Lung (tissue), 12 donors: ENCODE results near the gene TNFRSF1A. TPM values are rescaled to one million over a fixed set of nuclear protein-coding genes. Genes with fewer than 3 reads are reported as not detected.

Experiments used
- ATAC-seq: fragments of 200-7000 bp; cut with Tn5 transposase; one replicate; pipeline ENCODE4 v1.9.1; 2020; ENCODE audit warnings: moderate number of reproducible peaks; ENCODE audit not compliant: insufficient read depth, low FRiP score
- DNase-seq, 3 donors: peaks; one replicate each; pipeline ENCODE4 v3.0.0-alpha.2; 2013 to 2017
- H3K27ac ChIP-seq, 2 donors: one replicate each; pipeline ENCODE4 v1.5.1; 2013; ENCODE audit warnings: mild to moderate bottlenecking in 2 of 2, moderate library complexity in 2 of 2, control low read depth in 1 of 2, inconsistent platforms in 1 of 2, low read depth in 1 of 2, low read length in 1 of 2
- H3K27me3 ChIP-seq, 3 donors: one replicate each; pipeline ENCODE4 v1.5.1; 2013; ENCODE audit warnings: low read length in 2 of 3; ENCODE audit not compliant: control insufficient read depth in 3 of 3, insufficient read depth in 3 of 3
- H3K36me3 ChIP-seq, 4 donors: one replicate each; pipeline ENCODE4 v1.5.1; 2013; ENCODE audit warnings: low read length in 4 of 4, mild to moderate bottlenecking in 1 of 4, moderate library complexity in 1 of 4; ENCODE audit not compliant: control insufficient read depth in 4 of 4, insufficient read depth in 4 of 4
- H3K4me1 ChIP-seq, 5 donors: one replicate each; pipeline ENCODE4 v1.5.1; 2013; ENCODE audit warnings: low read length in 5 of 5, mild to moderate bottlenecking in 2 of 5, moderate library complexity in 1 of 5; ENCODE audit not compliant: control insufficient read depth in 5 of 5, insufficient read depth in 5 of 5
- H3K4me3 ChIP-seq: one replicate; pipeline ENCODE4 v1.5.1; 2013; ENCODE audit warnings: mild to moderate bottlenecking, control low read depth, moderate library complexity
- H3K9ac ChIP-seq, 2 donors: one replicate each; pipeline ENCODE4 v1.5.1; 2013; ENCODE audit warnings: low read length in 2 of 2, control low read depth in 1 of 2; ENCODE audit not compliant: insufficient read depth in 1 of 2
- H3K9me3 ChIP-seq, 4 donors: one replicate each; pipeline ENCODE4 v1.5.1; 2013; ENCODE audit warnings: low read length in 3 of 4, mild to moderate bottlenecking in 1 of 4, moderate library complexity in 1 of 4; ENCODE audit not compliant: control insufficient read depth in 4 of 4, insufficient read depth in 3 of 4
- WGBS, 2 donors: extraction: QIAGEN DNeasy Blood & Tissue Kit; methylation state at CpG; one replicate each; pipeline ENCODE4 v1.1.7; 2013; 5-methylcytosine and 5-hydroxymethylcytosine counted together
- polyA plus RNA-seq, 2 donors: library from polyadenylated mRNA; stranded (reverse); fragments of 200-250 nt; gene quantifications; one replicate each; pipeline ENCODE4 v1.2.1, GENCODE V29; 2013
- total RNA-seq, 2 donors: library from RNA; depleted of rRNA in 1 of 2; stranded (reverse); fragments of >200 nt in 1 of 2; gene quantifications; one replicate each; pipeline ENCODE4 v1.2.1, GENCODE V29; 2014 to 2021
- TF ChIP-seq, protein P1 (sequence below): IDR thresholded peaks from 2 replicates; pipeline ENCODE4 v1.5.1; 2012; ENCODE audit warnings: mild to moderate bottlenecking; ENCODE audit errors: control extremely low read depth, extremely low read depth
- donor health status: control.
- donor health status: control.
- donor health status: Bipolar disorder and iron deficiency.
- donor health status: healthy.
- donor health status: DM: yes; HTN: yes; CAD: no.

The TNFRSF1A gene
- total and polyA plus RNA-seq, 4 donors, result 81.6 to 184 (median 178) TPM

- TF ChIP-seq, protein P1, sequence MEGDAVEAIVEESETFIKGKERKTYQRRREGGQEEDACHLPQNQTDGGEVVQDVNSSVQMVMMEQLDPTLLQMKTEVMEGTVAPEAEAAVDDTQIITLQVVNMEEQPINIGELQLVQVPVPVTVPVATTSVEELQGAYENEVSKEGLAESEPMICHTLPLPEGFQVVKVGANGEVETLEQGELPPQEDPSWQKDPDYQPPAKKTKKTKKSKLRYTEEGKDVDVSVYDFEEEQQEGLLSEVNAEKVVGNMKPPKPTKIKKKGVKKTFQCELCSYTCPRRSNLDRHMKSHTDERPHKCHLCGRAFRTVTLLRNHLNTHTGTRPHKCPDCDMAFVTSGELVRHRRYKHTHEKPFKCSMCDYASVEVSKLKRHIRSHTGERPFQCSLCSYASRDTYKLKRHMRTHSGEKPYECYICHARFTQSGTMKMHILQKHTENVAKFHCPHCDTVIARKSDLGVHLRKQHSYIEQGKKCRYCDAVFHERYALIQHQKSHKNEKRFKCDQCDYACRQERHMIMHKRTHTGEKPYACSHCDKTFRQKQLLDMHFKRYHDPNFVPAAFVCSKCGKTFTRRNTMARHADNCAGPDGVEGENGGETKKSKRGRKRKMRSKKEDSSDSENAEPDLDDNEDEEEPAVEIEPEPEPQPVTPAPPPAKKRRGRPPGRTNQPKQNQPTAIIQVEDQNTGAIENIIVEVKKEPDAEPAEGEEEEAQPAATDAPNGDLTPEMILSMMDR, result no peak
- no peaks in the 10 kb centered on the region for H3K27me3 ChIP-seq
- no peak overlapping the region for H3K27ac ChIP-seq
- 95 to 96% methylated on average over 11 of the region's 11 CpGs for WGBS, 2 donors
- H3K4me1 ChIP-seq, result peaks cover 0 to 10% (median 6%) of the 10 kb centered on the region in 5 donors
- DNase-seq (no peak), ATAC-seq (no peak)
- no peak overlapping the region for H3K9ac ChIP-seq
- no peaks in the 10 kb centered on the region for H3K36me3 ChIP-seq
- no peaks in the 10 kb centered on the region for H3K9me3 ChIP-seq
- no peak overlapping the region for H3K4me3 ChIP-seq
Measured at GRCh38 chr12:6306599-6307220, 35.2 kb downstream of the TNFRSF1A start.

- DNase-seq, result no peak
- WGBS, 2 donors, result 75 to 86% methylated on average over 6 of the region's 6 CpGs
- H3K4me1 ChIP-seq, result peaks cover 0 to 10% (median 6%) of the 10 kb centered on the region in 5 donors
- no peaks in the 10 kb centered on the region for H3K9me3 ChIP-seq
- H3K4me3 ChIP-seq, result no peak overlapping the region
- no peak overlapping the region for H3K27ac ChIP-seq
- TF ChIP-seq, protein P1, result no peak
- H3K27me3 ChIP-seq, result no peaks in the 10 kb centered on the region
- H3K36me3 ChIP-seq, result no peaks in the 10 kb centered on the region
- no peak overlapping the region for H3K9ac ChIP-seq
- ATAC-seq, result no peak
Measured at GRCh38 chr12:6306151-6306550, 35.7 kb downstream of the TNFRSF1A start.

DNA sequence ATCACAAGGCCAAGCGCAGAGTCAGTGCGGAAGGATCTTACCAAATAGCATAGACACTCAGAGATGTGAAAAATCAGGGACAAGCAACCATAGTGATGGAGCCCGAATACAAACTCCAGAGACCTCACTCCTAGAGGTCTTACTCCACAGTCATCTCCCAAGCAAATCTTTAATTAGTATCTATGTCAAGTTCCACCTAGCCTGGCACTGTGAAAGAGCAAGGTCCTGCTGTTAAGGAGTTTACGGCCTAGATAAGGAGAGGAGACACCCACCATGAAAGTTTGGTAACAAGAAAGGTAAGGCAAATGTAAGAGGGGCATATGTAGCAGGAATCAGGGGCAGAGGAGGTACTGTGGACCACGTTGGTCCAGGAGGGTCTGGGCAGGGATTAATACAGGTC is 38.8 kb downstream of the TNFRSF1A start:
- Histone ChIP-seq H3K9ac (no peak overlapping the region), H3K4me1 (no peaks in the 10 kb centered on the region), H3K27ac (no peak overlapping the region), H3K9me3 (no peaks in the 10 kb centered on the region), H3K36me3 (no peaks in the 10 kb centered on the region), H3K27me3 (peaks cover 0 to 3% (median 0%) of the 10 kb centered on the region in 3 donors), H3K4me3 (no peak overlapping the region)
- TF ChIP-seq, protein P1, result no peak
- ATAC-seq, result no peak
- WGBS, 2 donors, result 88 to 95% methylated on average over 5 of the region's 5 CpGs
- DNase-seq, result no peak

- Histone ChIP-seq H3K4me1 (no peaks in the 10 kb centered on the region), H3K36me3 (no peaks in the 10 kb centered on the region), H3K4me3 (no peak overlapping the region), H3K9ac (no peak overlapping the region), H3K27ac (no peak overlapping the region), H3K27me3 (peaks cover 0 to 3% (median 0%) of the 10 kb centered on the region in 3 donors), H3K9me3 (no peaks in the 10 kb centered on the region)
- DNase-seq (no peak), ATAC-seq (no peak)
- TF ChIP-seq, protein P1, result no peak
- 84 to 89% methylated on average over 3 of the region's 3 CpGs for WGBS, 2 donors
Measured at GRCh38 chr12:6302621-6303020, 39.3 kb downstream of the TNFRSF1A start.
